Measurements from ENCODE around the gene ARL2.
"Not testable (repeated sequence)": the region's sequence is repeated elsewhere in the genome, so short reads cannot be mapped to it uniquely, and the experiment has no call there.

ARL2 gene

GRCh38 chr11:65013888-65014725 lies at the start of gene ARL2:
TSS of gene ARL2 (plus strand) at chr11:65014160. CDS start at chr11:65014208, 48 bp downstream.
- no peaks in the 10 kb centered on the region for H3K27me3 Mint-ChIP-seq

GRCh38 chr11:64967375-64967774 lies 46.6 kb upstream of the ARL2 start:
- H3K27me3 Mint-ChIP-seq = peaks cover 31% of the 10 kb centered on the region
- intact Hi-C loops (cut with micrococcal nuclease) = no loop called here
- no peaks in the 10 kb centered on the region for H3K9me3 Mint-ChIP-seq
- H3K4me3 Mint-ChIP-seq = no peak overlapping the region
- H3K36me3 Mint-ChIP-seq (ENCODE audit: low read depth) = no peaks in the 10 kb centered on the region
- no peak overlapping the region for H3K27ac Mint-ChIP-seq
- no peaks in the 10 kb centered on the region for H3K4me1 Mint-ChIP-seq (ENCODE audit: low read depth)

More at GRCh38 chr11:65013888-65014725, at the start of gene ARL2:
- intact Hi-C loops (cut with micrococcal nuclease) = loop anchor here (1.0 to 5.0 kb wide), 5 partner anchors 13 to 167 kb away; partner anchors contain the start of genes CDCA5, SNX15, VPS51 and ZFPL1
- no peaks in the 10 kb centered on the region for H3K9me3 Mint-ChIP-seq
- peak within 1 kb of the TSS; percentile 97 for H3K27ac Mint-ChIP-seq
- H3K4me1 Mint-ChIP-seq (ENCODE audit: low read depth) = peaks cover 31% of the 10 kb centered on the region
- peak within 1 kb of the TSS; percentile 89 for H3K4me3 Mint-ChIP-seq
- peaks cover 35% of the 10 kb centered on the region for H3K36me3 Mint-ChIP-seq (ENCODE audit: low read depth)

- Mint-ChIP-seq H3K4me3 (no peak overlapping the region), H3K27ac (no peak overlapping the region), H3K36me3 (ENCODE audit: low read depth) (no peaks in the 10 kb centered on the region), H3K4me1 (ENCODE audit: low read depth) (no peaks in the 10 kb centered on the region), H3K9me3 (no peaks in the 10 kb centered on the region), H3K27me3 (peaks cover 43% of the 10 kb centered on the region)
- intact Hi-C loops (cut with micrococcal nuclease) = no loop called here
Observed at GRCh38 chr11:64969209-64969608, 44.8 kb upstream of the ARL2 start.

- H3K4me3 Mint-ChIP-seq = no peak overlapping the region
- no peaks in the 10 kb centered on the region for H3K36me3 Mint-ChIP-seq (ENCODE audit: low read depth)
- intact Hi-C loops (cut with micrococcal nuclease) = no loop called here
- no peaks in the 10 kb centered on the region for H3K4me1 Mint-ChIP-seq (ENCODE audit: low read depth)
- peaks cover 47% of the 10 kb centered on the region for H3K27me3 Mint-ChIP-seq
- H3K9me3 Mint-ChIP-seq = no peaks in the 10 kb centered on the region
- no peak overlapping the region for H3K27ac Mint-ChIP-seq
Observed at GRCh38 chr11:64970731-64971151, 43.2 kb upstream of the ARL2 start.

GRCh38 chr11:64971421-64972233 lies 42.3 kb upstream of the ARL2 start, which contains the start of gene MAJIN:
TSS of gene MAJIN (minus strand) at chr11:64972108. CDS start at chr11:64959405, 12,703 bp downstream.
- no peaks in the 10 kb centered on the region for H3K36me3 Mint-ChIP-seq (ENCODE audit: low read depth)
- peak within 1 kb of the TSS; percentile 61 for H3K4me3 Mint-ChIP-seq
- intact Hi-C loops (cut with micrococcal nuclease) = no loop called here
- peaks cover 49% of the 10 kb centered on the region for H3K27me3 Mint-ChIP-seq
- no peak within 1 kb of the TSS for H3K27ac Mint-ChIP-seq
- H3K9me3 Mint-ChIP-seq = no peaks in the 10 kb centered on the region
- no peaks in the 10 kb centered on the region for H3K4me1 Mint-ChIP-seq (ENCODE audit: low read depth)

DNA sequence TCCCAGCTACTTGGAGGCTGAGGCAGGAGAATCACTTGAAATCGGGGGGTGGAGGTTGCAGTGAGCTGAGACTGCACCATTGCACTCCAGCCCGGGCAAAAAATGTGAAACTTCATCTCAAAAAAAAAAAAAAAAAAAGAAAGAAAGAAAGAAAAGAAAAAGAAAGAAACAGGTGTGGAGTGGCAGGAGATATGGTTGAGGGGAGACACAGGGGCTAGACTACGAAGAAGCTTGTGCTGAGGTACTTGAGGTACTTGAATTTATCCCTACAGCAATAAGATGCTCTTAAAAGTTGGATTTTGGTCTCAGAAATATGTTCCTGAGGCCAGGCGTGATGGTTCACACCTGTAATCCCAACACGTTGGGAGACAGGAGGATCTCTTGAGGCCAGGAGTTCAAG lies 39.8 kb upstream of the ARL2 start:
- H3K9me3 Mint-ChIP-seq = no peaks in the 10 kb centered on the region
- H3K27me3 Mint-ChIP-seq = peaks cover 59% of the 10 kb centered on the region
- no peak overlapping the region for H3K27ac Mint-ChIP-seq
- intact Hi-C loops (cut with micrococcal nuclease) = no loop called here
- H3K36me3 Mint-ChIP-seq (ENCODE audit: low read depth) = no peaks in the 10 kb centered on the region
- no peaks in the 10 kb centered on the region for H3K4me1 Mint-ChIP-seq (ENCODE audit: low read depth)
- H3K4me3 Mint-ChIP-seq = no peak overlapping the region

GRCh38 chr11:64976651-64977050 lies 37.3 kb upstream of the ARL2 start:
- H3K4me1 Mint-ChIP-seq (ENCODE audit: low read depth) = peaks cover 5% of the 10 kb centered on the region
- no peak overlapping the region for H3K27ac Mint-ChIP-seq
- peaks cover 42% of the 10 kb centered on the region for H3K27me3 Mint-ChIP-seq
- no peaks in the 10 kb centered on the region for H3K36me3 Mint-ChIP-seq (ENCODE audit: low read depth)
- no peaks in the 10 kb centered on the region for H3K9me3 Mint-ChIP-seq
- no peak overlapping the region for H3K4me3 Mint-ChIP-seq
- intact Hi-C loops (cut with micrococcal nuclease) = no loop called here

DNA sequence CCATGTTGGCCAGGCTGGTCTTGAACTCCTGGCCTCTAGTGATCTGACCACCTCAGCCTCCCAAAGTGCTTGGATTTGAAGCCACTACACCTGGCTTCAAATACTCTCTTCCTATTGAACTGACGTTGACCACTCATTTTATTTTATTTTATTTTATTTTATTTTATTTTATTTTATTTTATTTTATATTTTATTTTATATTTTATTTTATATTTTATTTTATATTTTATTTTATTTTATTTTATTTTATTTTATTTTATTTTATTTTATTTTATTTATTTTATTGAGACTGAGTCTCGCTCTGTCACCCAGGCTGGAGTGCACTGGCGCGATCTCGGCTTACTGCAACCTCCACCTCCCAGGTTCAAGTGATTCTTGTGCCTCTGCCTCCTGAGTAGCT lies 30.6 kb upstream of the ARL2 start:
- Mint-ChIP-seq H3K4me1 (ENCODE audit: low read depth) (peaks cover 36% of the 10 kb centered on the region), H3K27me3 (peaks cover 16% of the 10 kb centered on the region)
- H3K36me3 Mint-ChIP-seq (ENCODE audit: low read depth); H3K27ac Mint-ChIP-seq; intact Hi-C loops (cut with micrococcal nuclease); H3K9me3 Mint-ChIP-seq; H3K4me3 Mint-ChIP-seq: not testable (repeated sequence)

DNA sequence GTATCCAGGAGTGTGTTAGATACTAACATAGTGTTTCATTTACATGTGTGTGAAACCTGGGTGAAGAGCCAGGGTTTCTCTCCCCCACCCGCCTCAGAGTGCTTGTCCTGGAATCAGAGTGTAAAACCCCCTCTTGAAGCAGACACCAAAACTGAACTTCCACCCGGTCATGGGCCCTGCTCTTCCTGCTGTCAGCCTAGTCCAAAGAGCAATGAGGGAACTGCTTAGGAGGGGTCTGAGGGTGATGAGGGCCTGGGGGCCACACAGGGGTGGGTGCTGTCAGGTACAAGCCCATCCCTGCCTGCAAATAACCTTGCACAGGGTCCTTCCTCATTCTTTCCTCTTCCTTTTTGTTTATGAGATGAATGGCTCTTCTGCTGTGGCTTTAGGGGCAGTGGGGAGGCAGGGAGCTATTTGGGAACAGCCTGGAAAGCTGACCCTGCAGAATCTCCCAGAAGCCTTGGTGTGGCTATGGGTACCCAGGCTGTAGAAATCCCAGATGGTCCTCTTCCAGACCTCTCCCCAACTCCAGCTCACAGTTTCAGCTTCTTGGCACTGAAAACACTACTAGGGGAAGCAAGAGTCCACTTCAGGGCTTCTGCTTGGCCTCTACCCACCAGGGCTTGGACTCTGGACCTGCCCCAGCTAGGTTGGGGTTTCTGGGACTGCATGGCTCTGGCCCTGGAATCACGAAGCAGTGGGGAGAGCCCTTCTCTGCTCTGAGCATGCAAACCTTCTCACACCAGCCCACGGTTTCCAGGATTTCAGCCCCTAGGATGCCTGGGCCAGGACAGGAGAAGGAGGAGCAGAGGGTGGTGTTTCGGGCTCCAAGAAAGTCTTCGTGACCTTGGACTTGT lies 25.7 kb upstream of the ARL2 start:
- peaks cover 28% of the 10 kb centered on the region for H3K36me3 Mint-ChIP-seq (ENCODE audit: low read depth)
- H3K27me3 Mint-ChIP-seq = peaks cover 3% of the 10 kb centered on the region
- H3K4me1 Mint-ChIP-seq (ENCODE audit: low read depth) = peaks cover 67% of the 10 kb centered on the region
- no peak overlapping the region for H3K4me3 Mint-ChIP-seq
- H3K9me3 Mint-ChIP-seq = no peaks in the 10 kb centered on the region
- no peak overlapping the region for H3K27ac Mint-ChIP-seq
- intact Hi-C loops (cut with micrococcal nuclease) = no loop called here

DNA sequence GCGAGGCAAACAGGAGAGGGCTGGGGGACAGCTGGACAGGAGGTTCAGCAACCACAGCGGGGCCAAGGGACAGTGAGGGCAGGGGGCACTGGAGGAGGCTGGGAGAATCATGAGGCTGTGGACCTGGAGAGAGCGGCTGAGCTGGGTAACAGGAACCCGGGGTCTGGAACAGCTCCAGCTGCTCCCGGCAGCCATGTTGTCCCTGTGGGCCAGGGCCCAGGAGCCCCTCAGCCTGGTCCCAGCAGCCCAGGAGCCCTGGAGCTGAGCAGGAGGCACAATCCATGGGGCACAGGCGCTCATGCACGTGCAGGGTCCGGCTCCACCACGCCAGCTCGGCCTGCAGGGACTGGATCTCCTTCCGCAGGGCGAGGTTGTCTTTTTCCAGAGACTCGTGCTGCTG lies 24.5 kb upstream of the ARL2 start:
- Mint-ChIP-seq H3K4me3 (no peak overlapping the region), H3K36me3 (ENCODE audit: low read depth) (peaks cover 39% of the 10 kb centered on the region), H3K4me1 (ENCODE audit: low read depth) (peaks cover 62% of the 10 kb centered on the region)

DNA sequence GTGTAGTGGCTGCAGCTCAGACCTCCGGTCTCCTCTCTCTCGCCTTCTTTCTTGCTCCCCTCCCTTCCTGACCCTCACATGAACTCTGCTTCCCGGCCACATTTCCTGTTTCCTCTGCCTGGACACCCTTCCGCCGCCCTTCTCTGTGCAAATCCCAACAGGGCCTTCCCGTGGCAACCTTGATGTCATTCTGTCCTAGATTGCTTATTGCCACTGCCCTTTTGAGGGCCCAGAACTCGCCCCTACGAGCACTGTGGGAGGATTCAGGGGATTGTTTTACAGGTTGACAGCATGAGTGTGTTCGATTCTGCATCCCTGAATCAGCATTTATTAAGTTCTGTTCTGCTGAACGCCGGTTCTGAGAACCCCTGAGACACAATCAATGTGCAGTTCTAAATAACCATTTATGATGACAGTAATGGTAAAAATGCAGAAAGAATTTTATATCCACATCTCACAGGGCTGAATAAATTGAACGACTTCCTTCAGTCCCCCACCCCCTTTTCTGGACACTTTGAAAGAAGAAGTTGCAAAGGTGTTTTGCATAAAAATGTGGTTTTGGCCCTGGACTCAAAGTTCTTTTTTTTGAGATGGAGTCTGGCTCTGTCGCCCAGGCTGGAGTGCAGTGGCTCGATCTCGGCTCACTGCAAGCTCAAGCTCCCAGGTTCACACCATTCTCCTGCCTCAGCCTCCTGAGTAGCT lies 23.6 kb upstream of the ARL2 start:
- Mint-ChIP-seq H3K27me3 (peaks cover 5% of the 10 kb centered on the region), H3K9me3 (no peaks in the 10 kb centered on the region), H3K36me3 (ENCODE audit: low read depth) (peaks cover 39% of the 10 kb centered on the region), H3K4me3 (no peak overlapping the region), H3K27ac (no peak overlapping the region), H3K4me1 (ENCODE audit: low read depth) (peaks cover 52% of the 10 kb centered on the region)
- intact Hi-C loops (cut with micrococcal nuclease) = no loop called here

More for the DNA sequence above, 24.5 kb upstream of the ARL2 start:
- Mint-ChIP-seq H3K27ac (peak overlapping the region; percentile 12), H3K9me3 (no peaks in the 10 kb centered on the region), H3K27me3 (peaks cover 5% of the 10 kb centered on the region)
- intact Hi-C loops (cut with micrococcal nuclease) = no loop called here

- Mint-ChIP-seq H3K27ac (no peak overlapping the region), H3K36me3 (ENCODE audit: low read depth) (peaks cover 31% of the 10 kb centered on the region), H3K4me1 (ENCODE audit: low read depth) (peaks cover 54% of the 10 kb centered on the region), H3K4me3 (no peak overlapping the region), H3K27me3 (peaks cover 5% of the 10 kb centered on the region), H3K9me3 (no peaks in the 10 kb centered on the region)
- intact Hi-C loops (cut with micrococcal nuclease) = no loop called here
Observed at GRCh38 chr11:64994318-64994717, 19.6 kb upstream of the ARL2 start.

- peak overlapping the region; percentile 85 for H3K27ac Mint-ChIP-seq
- peaks cover 5% of the 10 kb centered on the region for H3K27me3 Mint-ChIP-seq
- peaks cover 29% of the 10 kb centered on the region for H3K36me3 Mint-ChIP-seq (ENCODE audit: low read depth)
- no peaks in the 10 kb centered on the region for H3K9me3 Mint-ChIP-seq
- intact Hi-C loops (cut with micrococcal nuclease) = loop anchor here (5.0 kb wide), 1 partner anchor 149 kb away; no protein-coding TSS in a partner anchor
- peaks cover 37% of the 10 kb centered on the region for H3K4me1 Mint-ChIP-seq (ENCODE audit: low read depth)
- H3K4me3 Mint-ChIP-seq = peak overlapping the region; percentile 88
Observed at GRCh38 chr11:64996327-64996709, 17.6 kb upstream of the ARL2 start.

Data from dendritic cell treated with granulocyte-macrophage colony-stimulating factor and Interleukin-4, amounts not matched to agents 40 ng/mL and 50 ng/mL, for 4 days (primary cell).